OCI-LY7 (cell line): ENCODE data around the gene PATL1.
"Not testable (repeated sequence)": the region's sequence is repeated elsewhere in the genome, so short reads cannot be mapped to it uniquely, and the experiment has no call there.

Source experiments
- CTCF ChIP-seq: fragments of 200-600 bp; sonication (generic); conservative IDR thresholded peaks from 2 replicates; pipeline ENCODE4 v1.5.1; 2014; ENCODE audit warnings: mild to moderate bottlenecking, antibody characterized with exemption, low read length, moderate library complexity, mixed read lengths
- EZH2phosphoT487 ChIP-seq: fragments of 200-600 bp; sonication (generic); IDR thresholded peaks from 2 replicates; pipeline ENCODE4 v1.6.1; 2018; ENCODE audit warnings: low read depth, borderline replicate concordance, mild to moderate bottlenecking, mixed run types, antibody characterized with exemption, low read length, moderate library complexity, mixed read lengths

- TF ChIP-seq CTCF, EZH2phosphoT487: not testable (repeated sequence)
These were observed 12.5 kb upstream of the PATL1 start for GRCh38 chr11:59681260-59681725.
